Activated T-helper 2 cell treated with anti-CD3 and anti-CD28 coated beads, Interferon-gamma antibody, Interleukin-2, Interleukin-4, amounts not matched to agents 10 μg/mL and 5 μg/mL and 100 μg/mL, durations not matched to agents 14 hours and 24 hours and 36 hours (primary cell): Measurements from ENCODE around the gene AFAP1L1. TPM values are rescaled to one million over a fixed set of nuclear protein-coding genes. Genes with fewer than 3 reads are reported as not detected.

ENCODE experiments used
- DNase-seq: peaks from one replicate; pipeline ENCODE4 v3.0.0; 2021; ENCODE audit warnings: low spot score
- H3K27ac Mint-ChIP-seq: one replicate; pipeline ENCODE4 v1.8.0; 2021; ENCODE audit warnings: mixed read lengths
- H3K27me3 Mint-ChIP-seq: one replicate; pipeline ENCODE4 v1.8.0; 2021; ENCODE audit warnings: low read depth, mixed read lengths
- H3K36me3 Mint-ChIP-seq: one replicate; pipeline ENCODE4 v1.8.0; 2021; ENCODE audit warnings: low read depth, mixed read lengths
- H3K4me1 Mint-ChIP-seq: one replicate; pipeline ENCODE4 v1.8.0; 2021; ENCODE audit warnings: low read depth, mixed read lengths
- H3K4me3 Mint-ChIP-seq: one replicate; pipeline ENCODE4 v1.8.0; 2021; ENCODE audit warnings: low read depth, mild to moderate bottlenecking, moderate library complexity, mixed read lengths
- H3K9me3 Mint-ChIP-seq: one replicate; pipeline ENCODE4 v1.8.0; 2021; ENCODE audit warnings: mixed read lengths
- intact Hi-C: fragments of 100-400 bp; cut with micrococcal nuclease; formaldehyde crosslinking; loops from one replicate; pipeline ENCODE4 v1.15.1; 2023
- total RNA-seq: library from RNA; stranded (reverse); gene quantifications from 2 replicates; pipeline ENCODE4 v1.2.3, GENCODE V29; 2022

AFAP1L1 gene
- total RNA-seq, 1 donor from 2014 or later = not detected

- Mint-ChIP-seq H3K27ac (no peak overlapping the region), H3K4me1 (no peaks in the 10 kb centered on the region), H3K36me3 (no peaks in the 10 kb centered on the region), H3K4me3 (no peak overlapping the region), H3K27me3 (peaks cover 12% of the 10 kb centered on the region), H3K9me3 (no peaks in the 10 kb centered on the region)
- intact Hi-C loops = no loop called here
- no peak for DNase-seq
These were observed 27.9 kb downstream of the AFAP1L1 start for GRCh38 chr5:149299451-149300054.

- Mint-ChIP-seq H3K4me1 (no peaks in the 10 kb centered on the region), H3K9me3 (no peaks in the 10 kb centered on the region), H3K36me3 (no peaks in the 10 kb centered on the region), H3K27ac (no peak overlapping the region), H3K4me3 (no peak overlapping the region), H3K27me3 (peaks cover 6% of the 10 kb centered on the region)
- intact Hi-C loops = no loop called here
- DNase-seq = no peak
These were observed 28.8 kb downstream of the AFAP1L1 start for GRCh38 chr5:149300441-149300840.

GRCh38 chr5:149301049-149301743 is 29.5 kb downstream of the AFAP1L1 start:
- no peaks in the 10 kb centered on the region for H3K9me3 Mint-ChIP-seq
- intact Hi-C loops = no loop called here
- H3K4me3 Mint-ChIP-seq = no peak overlapping the region
- peaks cover 6% of the 10 kb centered on the region for H3K27me3 Mint-ChIP-seq
- H3K36me3 Mint-ChIP-seq = no peaks in the 10 kb centered on the region
- no peak for DNase-seq
- H3K4me1 Mint-ChIP-seq = no peaks in the 10 kb centered on the region
- H3K27ac Mint-ChIP-seq = no peak overlapping the region

GRCh38 chr5:149301744-149302380 is 30.2 kb downstream of the AFAP1L1 start:
- no peak for DNase-seq
- no peaks in the 10 kb centered on the region for H3K4me1 Mint-ChIP-seq
- no peak overlapping the region for H3K27ac Mint-ChIP-seq
- H3K4me3 Mint-ChIP-seq = no peak overlapping the region
- H3K36me3 Mint-ChIP-seq = no peaks in the 10 kb centered on the region
- H3K9me3 Mint-ChIP-seq = no peaks in the 10 kb centered on the region
- peaks cover 7% of the 10 kb centered on the region for H3K27me3 Mint-ChIP-seq
- intact Hi-C loops = no loop called here

- H3K27ac Mint-ChIP-seq = no peak overlapping the region
- peaks cover 7% of the 10 kb centered on the region for H3K27me3 Mint-ChIP-seq
- no peaks in the 10 kb centered on the region for H3K4me1 Mint-ChIP-seq
- no peak overlapping the region for H3K4me3 Mint-ChIP-seq
- intact Hi-C loops = no loop called here
- H3K9me3 Mint-ChIP-seq = no peaks in the 10 kb centered on the region
- H3K36me3 Mint-ChIP-seq = no peaks in the 10 kb centered on the region
- DNase-seq = no peak
These were observed 31.0 kb downstream of the AFAP1L1 start for GRCh38 chr5:149302641-149303040.

- Mint-ChIP-seq H3K9me3 (no peaks in the 10 kb centered on the region), H3K4me3 (no peak overlapping the region), H3K27me3 (peaks cover 7% of the 10 kb centered on the region), H3K36me3 (no peaks in the 10 kb centered on the region), H3K4me1 (no peaks in the 10 kb centered on the region), H3K27ac (no peak overlapping the region)
- no peak for DNase-seq
- intact Hi-C loops = no loop called here
These were observed 31.6 kb downstream of the AFAP1L1 start for GRCh38 chr5:149303210-149303609.

GRCh38 chr5:149304195-149305078 is 32.8 kb downstream of the AFAP1L1 start:
- intact Hi-C loops = no loop called here
- Mint-ChIP-seq H3K36me3 (no peaks in the 10 kb centered on the region), H3K27ac (no peak overlapping the region), H3K27me3 (peaks cover 9% of the 10 kb centered on the region), H3K9me3 (no peaks in the 10 kb centered on the region), H3K4me3 (no peak overlapping the region), H3K4me1 (no peaks in the 10 kb centered on the region)
- no peak for DNase-seq

GRCh38 chr5:149309354-149309753 is 37.7 kb downstream of the AFAP1L1 start:
- intact Hi-C loops = no loop called here
- H3K4me3 Mint-ChIP-seq = no peak overlapping the region
- DNase-seq = no peak
- H3K36me3 Mint-ChIP-seq = no peaks in the 10 kb centered on the region
- H3K4me1 Mint-ChIP-seq = no peaks in the 10 kb centered on the region
- peaks cover 7% of the 10 kb centered on the region for H3K27me3 Mint-ChIP-seq
- H3K27ac Mint-ChIP-seq = no peak overlapping the region
- H3K9me3 Mint-ChIP-seq = no peaks in the 10 kb centered on the region

GRCh38 chr5:149310488-149310887 is 38.8 kb downstream of the AFAP1L1 start:
- H3K27me3 Mint-ChIP-seq = peaks cover 7% of the 10 kb centered on the region

GRCh38 chr5:149310947-149311658 is 39.4 kb downstream of the AFAP1L1 start:
- no peak for DNase-seq

More at GRCh38 chr5:149310488-149310887, 38.8 kb downstream of the AFAP1L1 start:
- intact Hi-C loops = no loop called here
- no peaks in the 10 kb centered on the region for H3K9me3 Mint-ChIP-seq
- H3K4me1 Mint-ChIP-seq = no peaks in the 10 kb centered on the region
- no peak overlapping the region for H3K27ac Mint-ChIP-seq
- no peaks in the 10 kb centered on the region for H3K36me3 Mint-ChIP-seq
- DNase-seq = no peak
- no peak overlapping the region for H3K4me3 Mint-ChIP-seq

GRCh38 chr5:149313151-149313841 is 41.6 kb downstream of the AFAP1L1 start:
- no peaks in the 10 kb centered on the region for H3K4me1 Mint-ChIP-seq
- intact Hi-C loops = no loop called here
- no peak overlapping the region for H3K27ac Mint-ChIP-seq
- DNase-seq = no peak
- H3K4me3 Mint-ChIP-seq = no peak overlapping the region
- H3K9me3 Mint-ChIP-seq = no peaks in the 10 kb centered on the region
- peaks cover 3% of the 10 kb centered on the region for H3K27me3 Mint-ChIP-seq
- no peaks in the 10 kb centered on the region for H3K36me3 Mint-ChIP-seq

More at GRCh38 chr5:149310947-149311658, 39.4 kb downstream of the AFAP1L1 start:
- Mint-ChIP-seq H3K4me3 (no peak overlapping the region), H3K9me3 (no peaks in the 10 kb centered on the region), H3K27me3 (peaks cover 7% of the 10 kb centered on the region), H3K27ac (no peak overlapping the region), H3K4me1 (no peaks in the 10 kb centered on the region), H3K36me3 (no peaks in the 10 kb centered on the region)
- intact Hi-C loops = no loop called here
